ENCODE measurements around the gene EFCC1. TPM values are rescaled to one million over a fixed set of nuclear protein-coding genes. Genes with fewer than 3 reads are reported as not detected.

EFCC1 gene
- polyA plus RNA-seq, 10 donors: 0.79 to 1.6 (median 1.3) TPM

DNA sequence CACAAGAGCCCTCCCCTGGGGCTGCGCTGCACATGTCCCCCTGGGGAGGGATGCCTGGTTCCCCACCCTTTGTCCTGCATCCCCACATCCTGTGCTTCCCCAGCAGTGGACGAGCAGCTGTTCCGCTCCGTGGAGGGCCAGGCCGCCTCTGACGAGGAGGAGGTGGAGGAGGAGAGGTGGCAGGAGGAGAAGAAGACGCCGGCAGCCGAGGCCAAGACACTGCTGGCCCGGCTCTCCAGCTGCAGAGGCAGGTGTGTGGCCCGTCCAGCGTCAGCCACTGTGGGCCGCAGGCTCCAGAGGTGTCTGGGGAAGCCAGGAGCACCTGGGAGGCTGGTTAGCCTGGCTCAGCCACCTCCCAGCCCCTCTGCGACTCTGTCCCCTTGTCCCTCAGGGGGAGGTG, 31.6 kb downstream of the EFCC1 start:
- DNase-seq: no peak

- DNase-seq: no peak
Measured at GRCh38 chr3:129033151-129033550, 32.0 kb downstream of the EFCC1 start.

- DNase-seq: no peak
Measured at GRCh38 chr3:129033633-129034321, 32.7 kb downstream of the EFCC1 start.

- DNase-seq: no peak
Measured at GRCh38 chr3:129034642-129035041, 33.5 kb downstream of the EFCC1 start.

GRCh38 chr3:129035360-129036221, 34.5 kb downstream of the EFCC1 start:
- no peak for DNase-seq

DNA sequence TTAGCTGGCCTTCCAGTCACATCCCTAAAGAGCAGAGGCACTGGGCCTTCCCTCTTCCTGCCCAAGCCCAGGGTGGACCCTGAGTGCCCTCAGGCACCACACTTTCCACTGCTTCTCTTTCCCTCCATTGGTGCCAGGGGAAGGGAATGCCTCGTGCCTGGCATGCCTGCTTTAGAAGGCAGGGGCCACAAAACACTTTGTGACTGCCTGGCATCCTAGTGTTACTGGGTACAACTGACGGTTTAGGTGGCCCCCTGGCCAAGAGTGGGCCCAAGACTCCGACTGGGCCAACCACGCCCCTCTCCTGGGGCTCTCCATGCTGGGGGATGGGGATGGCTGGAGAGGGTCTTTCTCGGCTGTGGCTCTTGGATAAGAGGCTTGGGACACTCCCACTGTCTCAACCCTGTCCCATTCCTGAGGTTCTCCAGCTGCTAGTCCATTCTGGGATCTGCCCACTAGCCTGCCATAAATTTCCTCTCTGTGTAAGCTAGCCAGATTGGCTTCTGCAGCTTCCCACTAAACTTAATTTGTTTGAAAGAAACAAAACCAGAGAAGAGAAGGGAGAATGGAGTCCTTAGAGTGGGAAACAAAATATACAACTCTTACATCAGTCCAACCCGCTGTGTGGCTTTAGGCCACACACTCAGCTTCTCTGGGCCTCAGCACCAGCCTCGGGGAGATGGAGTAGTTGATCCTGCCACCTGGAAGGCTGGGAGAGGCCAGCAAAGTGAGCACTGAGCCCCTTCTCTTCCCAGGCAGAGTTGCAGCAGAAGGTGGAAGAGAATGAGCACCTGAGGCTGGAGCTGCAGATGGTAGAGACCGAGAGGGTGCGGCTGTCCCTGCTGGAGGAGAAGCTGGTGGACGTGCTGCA, 35.4 kb downstream of the EFCC1 start:
- DNase-seq: no peak

- no peak for DNase-seq
Measured at GRCh38 chr3:129037093-129037419, 36.0 kb downstream of the EFCC1 start.

DNA sequence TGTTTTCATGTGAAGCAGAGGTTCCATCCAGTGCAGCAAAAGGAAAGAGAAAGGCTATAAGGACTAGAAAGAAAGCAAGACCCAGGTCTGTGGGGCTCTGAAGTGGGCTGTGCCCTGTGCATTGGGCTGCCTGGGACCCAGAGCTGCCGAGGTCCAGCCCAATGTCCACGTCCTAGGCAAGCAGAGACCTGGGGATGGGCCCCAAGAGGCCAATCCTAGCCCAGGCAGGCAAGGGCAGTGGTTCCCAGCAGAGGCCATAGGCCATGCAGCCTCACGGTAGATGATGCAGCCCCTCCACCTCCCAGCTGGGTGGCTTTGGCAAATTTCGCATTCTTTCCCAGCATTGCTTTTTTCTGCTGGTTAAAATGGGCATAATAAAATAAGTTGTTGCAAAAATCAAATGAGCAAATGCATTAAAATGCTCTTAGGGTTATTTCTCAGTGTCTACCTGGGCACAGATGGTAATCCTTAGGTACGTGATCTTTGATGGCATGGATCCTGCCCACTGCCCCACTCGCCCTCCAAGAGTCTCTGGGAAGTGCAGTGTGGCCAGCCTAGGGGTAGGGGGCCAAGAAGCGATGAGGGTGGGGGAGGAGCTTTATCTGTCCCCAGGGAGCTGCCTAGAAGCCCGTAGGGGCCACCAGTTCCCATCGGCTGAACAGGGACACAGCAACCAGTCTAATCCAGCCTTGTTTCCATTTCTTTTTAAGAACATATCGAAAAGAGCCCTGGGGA, 37.2 kb downstream of the EFCC1 start:
- DNase-seq: no peak

GRCh38 chr3:129039271-129040038, 38.4 kb downstream of the EFCC1 start:
- peak in 1 of 3 donors; percentile 40 for DNase-seq

DNA sequence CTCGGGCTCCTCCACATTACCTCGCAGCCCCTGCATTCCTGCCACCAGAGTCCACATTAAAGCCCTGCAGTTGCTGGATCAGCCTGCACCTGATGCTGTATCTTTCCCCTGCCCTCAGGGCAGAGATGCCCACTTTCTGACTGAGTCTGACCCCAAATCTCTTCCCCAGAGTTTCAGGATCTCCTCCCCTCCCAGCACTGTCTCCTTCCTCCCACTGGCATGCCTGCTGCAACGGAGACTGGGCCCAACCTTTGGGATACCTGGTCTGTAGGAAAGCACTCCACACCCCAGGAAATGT, 38.9 kb downstream of the EFCC1 start:
- DNase-seq: no peak

GRCh38 chr3:129040579-129041300, 39.6 kb downstream of the EFCC1 start:
- no peak for DNase-seq

GRCh38 chr3:129045675-129046036, 44.6 kb downstream of the EFCC1 start:
- peak in 1 of 3 donors; percentile 47 for DNase-seq

- DNase-seq: no peak
Measured at GRCh38 chr3:129046037-129046731, 45.1 kb downstream of the EFCC1 start.

DNA sequence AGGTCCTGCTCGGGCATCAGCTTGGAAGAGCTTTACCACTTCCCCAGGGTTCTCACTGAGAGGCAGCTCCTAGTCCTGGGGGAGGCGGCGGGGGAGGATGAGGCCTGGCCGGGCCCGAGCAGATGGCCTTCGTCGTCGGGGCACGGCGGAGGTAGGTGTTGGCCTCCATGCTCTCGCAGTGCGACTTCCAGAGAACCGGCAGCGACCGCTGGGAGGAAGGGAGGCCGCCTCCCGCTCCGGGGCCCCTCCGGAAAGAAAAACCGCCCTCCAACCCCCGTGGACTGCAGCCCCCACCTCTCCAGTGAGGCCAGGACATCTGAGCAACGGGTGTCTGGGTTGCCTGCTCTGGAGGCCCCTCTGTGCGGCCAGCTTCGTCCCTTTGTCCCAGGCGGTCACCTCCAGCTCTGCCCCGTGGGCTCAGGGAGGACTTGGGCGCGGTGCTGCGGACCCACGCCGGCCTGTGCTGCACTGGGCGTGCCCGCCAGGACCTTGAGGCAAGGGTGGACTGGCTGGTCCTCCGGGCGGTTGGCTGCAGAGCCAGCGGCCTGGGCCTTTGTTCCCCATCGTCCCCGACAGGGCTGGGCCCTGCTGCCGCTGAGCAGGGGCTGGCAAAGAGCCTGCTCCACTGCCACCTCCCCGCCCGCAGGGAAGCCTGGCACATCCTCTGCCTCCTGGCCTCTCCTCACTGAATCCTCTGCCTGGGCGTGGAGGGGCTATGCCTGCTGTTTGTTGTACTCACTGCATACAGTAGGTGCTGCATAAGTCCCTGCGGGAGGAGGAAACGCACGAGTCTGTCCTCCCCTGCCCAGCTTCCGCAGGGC, 45.8 kb downstream of the EFCC1 start:
- DNase-seq: no peak

DNA sequence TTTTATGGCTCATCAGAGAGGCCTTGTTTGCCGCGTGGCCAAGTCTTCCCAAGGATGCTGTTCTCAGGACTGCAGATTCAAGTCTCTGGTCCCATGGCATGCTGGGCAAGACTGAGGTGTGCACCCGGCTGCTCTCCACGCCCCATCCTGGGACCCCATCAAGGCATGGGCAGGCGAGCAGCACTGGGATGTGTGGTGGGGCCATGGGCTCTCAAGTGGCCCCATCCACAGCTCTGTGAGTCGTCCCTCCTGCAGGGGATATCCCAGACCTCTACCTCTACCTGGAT, 46.4 kb downstream of the EFCC1 start:
- no peak for DNase-seq

DNA sequence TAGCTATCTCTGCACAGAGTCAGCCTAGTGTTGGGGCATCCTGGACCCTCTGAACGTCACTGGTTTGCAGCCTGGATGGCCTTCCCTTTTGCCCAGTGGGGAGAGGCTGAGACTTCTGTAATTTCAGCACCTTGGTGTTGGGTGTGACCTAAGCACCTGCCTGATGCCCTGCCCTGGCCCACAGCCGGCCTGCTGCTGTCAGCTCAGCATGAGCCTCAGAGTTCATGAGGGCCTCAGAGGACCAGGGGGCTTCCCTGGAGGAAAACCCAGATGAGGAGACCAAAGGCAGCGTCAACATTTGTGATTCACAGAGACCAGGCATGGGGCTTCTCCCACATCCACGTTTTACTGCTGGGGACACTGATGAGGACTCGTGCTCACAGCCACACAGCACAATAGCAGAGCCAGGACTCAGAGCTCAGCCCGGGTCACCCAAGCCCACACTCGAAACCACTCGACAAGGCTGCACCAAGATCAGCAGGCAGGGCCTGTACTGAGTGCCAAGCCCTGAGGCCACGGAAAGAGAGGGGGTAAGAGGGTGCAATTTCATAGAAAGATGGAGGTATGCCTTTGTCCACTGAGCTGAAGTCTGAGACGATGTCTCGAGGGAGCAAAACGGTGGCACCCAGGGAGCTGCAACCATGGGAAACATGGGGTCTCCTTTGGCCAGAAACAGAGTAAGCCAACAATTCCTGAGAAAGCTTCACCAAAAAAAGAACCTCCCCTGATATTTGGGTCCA, 49.6 kb downstream of the EFCC1 start:
- no peak for DNase-seq

GRCh38 chr3:129051871-129052340, 50.8 kb downstream of the EFCC1 start:
- no peak for DNase-seq

DNA sequence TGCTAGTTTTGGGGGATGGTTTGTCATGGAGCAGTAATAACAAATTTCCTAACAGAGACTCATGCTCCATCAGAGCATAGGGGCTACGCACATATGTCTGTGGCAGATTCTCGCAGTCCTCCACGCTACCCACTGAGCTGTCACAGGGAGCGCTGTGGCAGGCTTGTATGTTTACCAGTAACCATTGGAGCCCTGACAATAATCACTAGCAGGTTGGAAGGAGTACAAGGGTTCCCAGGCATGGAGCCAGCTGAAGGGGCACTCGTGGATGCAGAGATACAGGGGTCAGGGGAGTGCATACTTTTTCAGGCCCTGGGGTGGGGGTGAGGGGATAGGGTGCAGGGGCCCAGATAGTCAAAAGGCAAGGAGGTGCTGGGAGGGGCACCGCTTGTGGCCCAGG, 51.6 kb downstream of the EFCC1 start:
- peak in 2 of 3 donors; percentile 37 to 53 for DNase-seq

Data from muscle of back (tissue), 11 donors.